MCF 10A (cell line): ENCODE results near the gene TMCC2. TPM values are rescaled to one million over a fixed set of nuclear protein-coding genes. Genes with fewer than 3 reads are reported as not detected.

Source experiments
- BruUV-seq: library from RNA; stranded (reverse); fragments of 400-500 nt; replicated peaks from 2 replicates; lab custom pipeline; 2021; lab: Mats Ljungman, UMichigan
- CTCF ChIA-PET: fragments of 300-600 bp; sonication (Branson Sonifier 250); formaldehyde crosslinking; extraction: SDS; loops from one replicate; lab custom pipeline; 2021; ENCODE audit warnings: antibody characterized with exemption, inconsistent platforms; lab: Yijun Ruan, JAX
- POLR2A ChIA-PET: fragments of 300-600, 350-650 bp; sonication (Branson Sonifier 250); formaldehyde crosslinking; extraction: SDS; loops from one replicate; lab custom pipeline; 2020; ENCODE audit warnings: antibody characterized with exemption, inconsistent platforms; lab: Yijun Ruan, JAX
- DNase-seq: peaks from one replicate; pipeline ENCODE4 v3.0.0-alpha.2; 2018; ENCODE audit not compliant: unreplicated experiment
- H3K27ac Mint-ChIP-seq: one replicate; pipeline ENCODE4 v1.8.0; 2022; ENCODE audit warnings: mild to moderate bottlenecking, low read depth, mixed read lengths; ENCODE audit not compliant: unreplicated experiment
- H3K27me3 Mint-ChIP-seq: one replicate; pipeline ENCODE4 v1.8.0; 2022; ENCODE audit warnings: mixed read lengths; ENCODE audit not compliant: insufficient read depth, unreplicated experiment
- H3K36me3 Mint-ChIP-seq: one replicate; pipeline ENCODE4 v1.8.0; 2022; ENCODE audit warnings: mild to moderate bottlenecking, moderate library complexity, mixed read lengths; ENCODE audit not compliant: insufficient read depth, unreplicated experiment
- H3K4me1 Mint-ChIP-seq: one replicate; pipeline ENCODE4 v1.8.0; 2022; ENCODE audit warnings: mixed read lengths; ENCODE audit not compliant: insufficient read depth, unreplicated experiment
- H3K4me3 Mint-ChIP-seq: one replicate; pipeline ENCODE4 v1.8.0; 2022; ENCODE audit warnings: mild to moderate bottlenecking, moderate library complexity, mixed read lengths; ENCODE audit not compliant: unreplicated experiment
- H3K9me3 Mint-ChIP-seq: one replicate; pipeline ENCODE4 v1.8.0; 2022; ENCODE audit warnings: mixed read lengths; ENCODE audit not compliant: unreplicated experiment
- intact Hi-C: fragments of 100-400 bp; cut with micrococcal nuclease; formaldehyde crosslinking; loops from 2 replicates; pipeline ENCODE4 v1.14.1; 2022
- total RNA-seq: library from RNA; stranded (reverse); gene quantifications from 2 replicates; pipeline ENCODE4 v1.2.3, GENCODE V29; 2022
- TF ChIP-seq, protein P1 (sequence below): fragments of 200-600 bp; IDR thresholded peaks from one replicate; pipeline ENCODE4 v1.8.0; 2022; ENCODE audit warnings: antibody characterized with exemption, mild to moderate bottlenecking; ENCODE audit not compliant: unreplicated experiment

The TMCC2 gene
- total RNA-seq, 1 experiment from 2014 or later: 0.79 TPM

DNA sequence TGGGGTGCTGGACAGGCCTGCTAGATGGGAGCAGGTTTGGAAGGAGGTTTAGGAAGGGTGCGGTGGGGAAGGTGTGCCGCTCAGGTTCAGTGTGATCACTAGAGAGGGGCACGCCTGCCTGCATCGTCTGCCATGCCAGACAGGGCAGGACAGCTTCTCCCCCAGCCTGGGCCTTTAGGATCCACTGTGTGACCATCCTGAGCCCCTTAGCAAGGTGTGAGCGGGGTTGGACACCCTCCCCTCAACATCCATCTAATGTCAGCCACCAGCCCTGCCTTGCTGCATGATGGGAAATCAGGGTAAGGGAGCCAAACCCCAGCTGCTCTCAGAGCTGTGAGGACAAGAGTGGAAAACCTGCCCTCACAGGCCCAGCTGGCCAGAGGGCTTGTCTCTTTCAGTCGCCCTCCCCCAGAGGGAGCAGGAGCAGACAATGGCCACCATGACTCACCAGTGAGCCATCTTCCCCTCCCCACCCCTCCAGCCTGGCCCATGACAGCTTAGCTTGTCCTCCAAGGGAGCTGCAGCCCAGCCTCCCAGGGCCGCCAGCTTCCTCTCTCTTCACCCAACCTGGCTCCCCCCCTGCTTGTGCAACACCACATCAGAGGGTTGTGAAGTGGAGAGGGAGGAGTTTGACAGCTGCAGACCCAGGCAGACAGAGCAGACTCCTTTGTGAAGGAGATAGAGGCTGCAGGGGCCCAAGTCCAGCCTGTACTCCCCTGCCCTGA lies 56.8 kb downstream of the TMCC2 start:
- Mint-ChIP-seq H3K4me3 (peak overlapping the region; percentile 24), H3K4me1 (peaks cover 74% of the 10 kb centered on the region), H3K27me3 (no peaks in the 10 kb centered on the region), H3K36me3 (peaks cover 12% of the 10 kb centered on the region), H3K9me3 (no peaks in the 10 kb centered on the region), H3K27ac (peak overlapping the region; percentile 96)
- ChIA-PET CTCF (interaction anchor here (0.5 to 22.3 kb wide), 10 partner anchors 10 to 240 kb away, joined by 3 to 1857 read pairs (median 4); partner anchors contain the start of gene NUAK2), POLR2A (interaction anchor here (0.6 to 11.9 kb wide), 13 partner anchors 8 to 209 kb away, joined by 3 to 335 read pairs (median 6); partner anchors contain the start of genes NUAK2 and RBBP5)
- peak; percentile 100 for DNase-seq
- TF ChIP-seq, protein P1, sequence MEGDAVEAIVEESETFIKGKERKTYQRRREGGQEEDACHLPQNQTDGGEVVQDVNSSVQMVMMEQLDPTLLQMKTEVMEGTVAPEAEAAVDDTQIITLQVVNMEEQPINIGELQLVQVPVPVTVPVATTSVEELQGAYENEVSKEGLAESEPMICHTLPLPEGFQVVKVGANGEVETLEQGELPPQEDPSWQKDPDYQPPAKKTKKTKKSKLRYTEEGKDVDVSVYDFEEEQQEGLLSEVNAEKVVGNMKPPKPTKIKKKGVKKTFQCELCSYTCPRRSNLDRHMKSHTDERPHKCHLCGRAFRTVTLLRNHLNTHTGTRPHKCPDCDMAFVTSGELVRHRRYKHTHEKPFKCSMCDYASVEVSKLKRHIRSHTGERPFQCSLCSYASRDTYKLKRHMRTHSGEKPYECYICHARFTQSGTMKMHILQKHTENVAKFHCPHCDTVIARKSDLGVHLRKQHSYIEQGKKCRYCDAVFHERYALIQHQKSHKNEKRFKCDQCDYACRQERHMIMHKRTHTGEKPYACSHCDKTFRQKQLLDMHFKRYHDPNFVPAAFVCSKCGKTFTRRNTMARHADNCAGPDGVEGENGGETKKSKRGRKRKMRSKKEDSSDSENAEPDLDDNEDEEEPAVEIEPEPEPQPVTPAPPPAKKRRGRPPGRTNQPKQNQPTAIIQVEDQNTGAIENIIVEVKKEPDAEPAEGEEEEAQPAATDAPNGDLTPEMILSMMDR: no peak
- intact Hi-C loops: loop anchor here (1.0 kb wide), 2 partner anchors 14 to 37 kb away; partner anchors contain the start of gene NUAK2
- no TSS peak for BruUV-seq

DNA sequence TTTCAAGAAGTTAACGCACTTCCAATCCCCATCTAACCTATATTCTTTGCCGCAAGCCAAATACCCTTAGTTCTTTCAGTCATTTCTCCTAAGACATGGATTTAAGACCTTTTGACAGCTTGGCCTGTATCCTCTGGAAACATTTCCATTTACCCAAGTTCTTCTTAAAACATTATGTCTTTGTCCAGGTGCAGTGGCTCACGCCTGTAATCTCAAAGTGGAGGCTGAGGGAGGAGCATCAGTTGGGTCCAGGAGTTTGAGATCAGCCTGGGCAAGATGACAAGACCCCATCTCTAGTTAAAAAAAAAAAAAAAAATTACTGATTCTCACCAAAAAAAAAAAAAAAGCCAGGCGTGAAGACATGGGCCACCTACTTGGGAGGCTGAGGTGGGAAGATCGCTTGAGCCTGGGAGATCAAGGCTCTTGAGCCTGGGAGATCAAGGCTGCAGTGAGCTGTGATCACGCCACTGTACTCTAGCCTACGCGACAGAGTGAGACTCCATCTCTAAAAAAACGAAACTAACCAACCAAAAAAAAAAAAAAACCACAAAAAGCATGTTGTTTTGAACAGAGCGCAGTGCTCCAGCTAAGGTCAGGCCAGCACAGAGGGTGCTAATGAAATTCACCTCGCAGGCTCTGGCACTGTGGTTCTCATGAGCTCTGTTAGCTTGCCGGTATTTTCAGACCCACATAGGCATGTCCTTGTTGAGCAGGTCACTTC lies 57.8 kb downstream of the TMCC2 start:
- peak overlapping the region; percentile 24 for H3K4me3 Mint-ChIP-seq

DNA sequence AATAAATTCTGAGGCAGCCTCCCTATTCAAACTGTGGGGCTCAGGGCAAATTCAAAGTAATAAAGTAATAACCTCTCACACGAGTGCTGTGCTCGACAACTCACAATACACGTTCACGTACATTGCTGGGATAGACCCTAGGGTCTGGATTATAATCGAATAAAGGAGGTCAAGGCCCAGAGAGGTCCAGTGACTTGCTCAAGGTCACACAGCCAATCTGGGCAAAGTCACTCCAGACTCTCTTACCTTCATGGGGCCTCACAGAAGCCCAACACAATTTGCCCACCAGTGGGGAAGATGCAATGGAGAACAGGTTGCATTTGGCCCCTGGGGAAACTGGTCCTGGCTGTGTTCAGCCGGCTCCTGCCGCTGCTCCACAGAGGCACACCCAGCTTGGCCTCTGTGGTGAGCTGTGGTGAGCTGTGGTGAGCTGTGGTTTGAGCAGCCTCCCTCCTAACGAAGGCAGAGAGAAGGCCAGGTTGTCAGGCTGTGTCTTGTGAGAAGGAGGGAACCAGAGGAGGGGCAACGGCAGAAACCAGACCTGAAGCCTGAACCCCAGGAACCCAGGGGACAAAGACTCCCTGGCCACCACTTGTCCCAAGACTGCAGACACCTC lies 58.7 kb downstream of the TMCC2 start:
- TF ChIP-seq, protein P1: no peak
- H3K27ac Mint-ChIP-seq: peak overlapping the region; percentile 58
- CTCF ChIA-PET: interaction anchor here (0.6 to 22.3 kb wide), 6 partner anchors 7 to 67 kb away, joined by 3 to 1857 read pairs (median 6); partner anchors contain the start of gene NUAK2
- peaks cover 12% of the 10 kb centered on the region for H3K36me3 Mint-ChIP-seq
- H3K4me1 Mint-ChIP-seq: peaks cover 65% of the 10 kb centered on the region
- H3K9me3 Mint-ChIP-seq: no peaks in the 10 kb centered on the region
- POLR2A ChIA-PET: interaction anchor here (0.6 to 11.9 kb wide), 8 partner anchors 9 to 164 kb away, joined by 3 to 335 read pairs (median 3); partner anchors contain the start of genes NUAK2 and RBBP5
- BruUV-seq: no TSS peak
- H3K27me3 Mint-ChIP-seq: no peaks in the 10 kb centered on the region
- DNase-seq: no peak
- H3K4me3 Mint-ChIP-seq: peak overlapping the region; percentile 24
- intact Hi-C loops: no loop called here

More for the DNA sequence above, 57.8 kb downstream of the TMCC2 start:
- Mint-ChIP-seq H3K27ac (no peak overlapping the region), H3K27me3 (no peaks in the 10 kb centered on the region), H3K9me3 (no peaks in the 10 kb centered on the region), H3K36me3 (peaks cover 12% of the 10 kb centered on the region), H3K4me1 (peaks cover 65% of the 10 kb centered on the region)
- TF ChIP-seq, protein P1: no peak
- intact Hi-C loops: no loop called here
- no TSS peak for BruUV-seq
- POLR2A ChIA-PET: interaction anchor here (0.6 to 11.9 kb wide), 13 partner anchors 11 to 208 kb away, joined by 3 to 335 read pairs (median 6); partner anchors contain the start of genes NUAK2 and RBBP5
- no peak for DNase-seq
- CTCF ChIA-PET: interaction anchor here (0.6 to 22.3 kb wide), 9 partner anchors 9 to 329 kb away, joined by 3 to 1857 read pairs (median 4); partner anchors contain the start of gene NUAK2
